Measurements from ENCODE around the gene TMEM201. TPM values are rescaled to one million over a fixed set of nuclear protein-coding genes. Genes with fewer than 3 reads are reported as not detected.

Gene TMEM201
- total and polyA plus RNA-seq, 9 of the 15 experiments (the other 6 are each of a cell fraction or from before 2014, with no cell fraction given): 0.42 to 51.3 (median 7.4) TPM

DNA sequence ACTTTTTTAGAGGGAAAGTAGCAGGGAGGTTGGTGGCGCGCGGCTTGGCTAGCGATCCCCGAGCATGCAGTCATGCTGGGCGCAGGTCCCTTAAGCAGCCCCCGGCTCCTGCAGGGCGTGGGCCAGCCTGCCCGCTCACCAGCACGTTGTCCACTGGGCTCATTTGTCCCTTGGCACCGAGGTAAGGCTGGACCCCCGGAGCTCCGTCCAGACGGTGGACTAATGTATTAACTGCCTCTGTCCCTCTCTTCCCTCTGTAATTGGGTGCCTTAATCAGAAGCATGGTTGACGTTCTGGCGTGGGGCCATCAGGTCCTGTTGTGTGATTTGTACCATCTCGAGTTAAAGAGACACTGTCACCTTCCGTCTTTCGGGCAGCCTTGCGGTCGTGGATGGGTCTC lies 17.7 kb downstream of the TMEM201 start:
- H2AFZ ChIP-seq (ENCODE audit: low read depth, low read length): no peak overlapping the region
- ChIA-PET POLR2A (interaction anchor here (3.0 kb wide), 1 partner anchor 9 kb away, joined by 17 read pairs; no protein-coding TSS in a partner anchor), CTCF (ENCODE audit: low intra/inter-chr PET ratio) (no interaction called here)
- in situ Hi-C loops (cut with MboI): no loop called here
- no peaks in the 10 kb centered on the region for H3K27me3 ChIP-seq (ENCODE audit: control insufficient read depth in 2 of 2, insufficient read depth in 2 of 2, low read length in 2 of 2)
- H3K4me1 ChIP-seq (replicated peaks in 1 of 2; ENCODE audit: control insufficient read depth in 2 of 2, insufficient read depth in 2 of 2, low read length in 2 of 2): peaks cover 0 to 14% of the 10 kb centered on the region in 2 experiments; a peak in 1 of 5 replicates
- TF ChIP-seq NFIC (IDR thresholded peaks at IDR 0.05) (peak; percentile 20; the same call in 1 of the 2 replicates), FOSL1 (tag; conservative IDR thresholded peaks at IDR 0.05) (no peak)
- FAIRE-seq: no peak
- intact Hi-C loops (cut with micrococcal nuclease): no loop called here
- no TSS peak for BruUV-seq (replicated peaks)
- H3K9ac ChIP-seq (ENCODE audit: insufficient read depth in 1 of 2, low read depth in 2 of 2, low read length in 2 of 2): 0 out of 4 replicates have a peak overlapping the region, but pooled peaks of 1 of the 2 experiments have one; percentile 29
- no peak for ATAC-seq
- peaks cover 3% of the 10 kb centered on the region for H3K9me1 ChIP-seq (ENCODE audit: control insufficient read depth, insufficient read depth, low read length)
- peaks cover 97% of the 10 kb centered on the region; the same call in 2 of the 3 replicates for H3K36me3 ChIP-seq (ENCODE audit: control insufficient read depth, insufficient read depth, low read length)
- 93% methylated on average over 21 of the region's 21 CpGs for WGBS (ENCODE audit: insufficient coverage, low coverage, missing lambda C conversion rate)
- peaks cover 3% of the 10 kb centered on the region; the same call in 1 of the 2 replicates for H4K20me1 ChIP-seq (replicated peaks; ENCODE audit: control insufficient read depth, insufficient read depth, low read length)
- H3K79me2 ChIP-seq (ENCODE audit: control insufficient read depth, insufficient read depth, low read length): no peaks in the 10 kb centered on the region
- no peaks in the 10 kb centered on the region for H3K9me3 ChIP-seq (replicated peaks; ENCODE audit: control insufficient read depth, insufficient read depth, low read depth, low read length)
- DNase-seq (ENCODE audit: extremely low read depth in 1 of 4, low spot score in 3 of 4): no peak
- H3K4me2 ChIP-seq (ENCODE audit: insufficient read depth, low read length): no peak overlapping the region
- no peak overlapping the region for H3K27ac ChIP-seq (ENCODE audit: extremely low read depth, low read depth, low read length)
- no peak overlapping the region for H3K4me3 ChIP-seq

DNA sequence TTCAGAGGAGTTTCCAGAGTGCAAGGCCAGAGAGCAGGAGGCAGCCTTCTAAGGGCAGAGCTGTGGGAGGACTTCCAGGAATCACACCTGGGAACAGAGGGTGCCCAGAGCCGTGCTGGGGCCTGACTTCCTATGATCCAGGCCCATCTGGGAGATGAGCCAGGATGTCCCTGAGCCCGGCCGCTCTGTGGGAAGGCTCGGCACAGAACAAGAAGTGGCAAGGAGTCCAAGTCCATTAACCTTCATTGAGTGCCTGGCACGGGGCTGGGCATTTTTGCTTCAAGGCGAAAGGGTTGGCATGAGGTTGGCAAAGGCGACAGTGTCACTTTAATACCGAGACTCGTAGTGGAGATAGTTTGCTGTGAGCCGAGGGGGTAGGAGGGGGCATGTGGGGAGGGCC lies 18.2 kb downstream of the TMEM201 start:
- H3K4me2 ChIP-seq (ENCODE audit: insufficient read depth, low read length): no peak overlapping the region
- peaks cover 0 to 14% of the 10 kb centered on the region in 2 experiments; a peak in 1 of 5 replicates for H3K4me1 ChIP-seq (replicated peaks in 1 of 2; ENCODE audit: control insufficient read depth in 2 of 2, insufficient read depth in 2 of 2, low read length in 2 of 2)
- no peaks in the 10 kb centered on the region for H3K27me3 ChIP-seq (ENCODE audit: control insufficient read depth in 2 of 2, insufficient read depth in 2 of 2, low read length in 2 of 2)
- H3K9me1 ChIP-seq (ENCODE audit: control insufficient read depth, insufficient read depth, low read length): peaks cover 3% of the 10 kb centered on the region
- DNase-seq (ENCODE audit: extremely low read depth in 1 of 4, low spot score in 3 of 4): no peak
- CTCF ChIA-PET (ENCODE audit: low intra/inter-chr PET ratio): no interaction called here
- intact Hi-C loops (cut with micrococcal nuclease) (no loop called here), in situ Hi-C loops (cut with MboI) (no loop called here)
- H3K9ac ChIP-seq (ENCODE audit: insufficient read depth in 1 of 2, low read depth in 2 of 2, low read length in 2 of 2): no peak overlapping the region
- no peak overlapping the region for H2AFZ ChIP-seq (ENCODE audit: low read depth, low read length)
- POLR2A ChIA-PET: interaction anchor here (3.0 kb wide), 1 partner anchor 9 kb away, joined by 17 read pairs; no protein-coding TSS in a partner anchor
- no peak for ATAC-seq
- no peak for FAIRE-seq
- H4K20me1 ChIP-seq (replicated peaks; ENCODE audit: control insufficient read depth, insufficient read depth, low read length): peaks cover under 1% of the 10 kb centered on the region; the same call in 1 of the 2 replicates
- no peaks in the 10 kb centered on the region for H3K79me2 ChIP-seq (ENCODE audit: control insufficient read depth, insufficient read depth, low read length)
- no peaks in the 10 kb centered on the region for H3K9me3 ChIP-seq (replicated peaks; ENCODE audit: control insufficient read depth, insufficient read depth, low read depth, low read length)
- H3K36me3 ChIP-seq (ENCODE audit: control insufficient read depth, insufficient read depth, low read length): peaks cover 97% of the 10 kb centered on the region; the same call in 2 of the 3 replicates
- no peak overlapping the region for H3K27ac ChIP-seq (ENCODE audit: extremely low read depth, low read depth, low read length)
- H3K4me3 ChIP-seq: no peak overlapping the region
- no TSS peak for BruUV-seq (replicated peaks)
- TF ChIP-seq SRSF1 (IDR thresholded peaks at IDR 0.05; ENCODE audit: low read depth, low read length) (no peak), ZNF583 (CRISPR knock-in tag; IDR thresholded peaks at IDR 0.05) (no peak), TEAD1 (CRISPR knock-in tag; IDR thresholded peaks at IDR 0.05) (no peak)
- 96% methylated on average over 9 of the region's 10 CpGs for WGBS (ENCODE audit: insufficient coverage, low coverage, missing lambda C conversion rate)

Measured in K562 (cell line).